Vagina (tissue), 2 donors: ENCODE data around the gene FOXRED2.

Source experiments
- POLR2A ChIP-seq, 2 donors: fragments of 450-650 bp; IDR thresholded peaks; one replicate each; pipeline ENCODE4 v1.6.1; 2017; ENCODE audit warnings: antibody characterized with exemption in 2 of 2, mild to moderate bottlenecking in 2 of 2, moderate library complexity in 2 of 2
- POLR2AphosphoS5 ChIP-seq, 2 donors: sonication (generic); formaldehyde crosslinking; IDR thresholded peaks; one replicate each; pipeline ENCODE4 v1.9.0; 2017; ENCODE audit warnings: antibody characterized with exemption in 2 of 2, mild to moderate bottlenecking in 2 of 2, low read depth in 1 of 2; ENCODE audit not compliant: insufficient read depth in 1 of 2
- TF ChIP-seq, protein P1 (sequence below), 3 experiments: fragments of 450-650 bp in 2 of 3; fragments of 200-600 bp in 1 of 3; sonication (generic) in 1 of 3; IDR thresholded peaks; one replicate each; pipeline ENCODE4 v1.5.1; 2017 to 2019; ENCODE audit warnings: antibody characterized with exemption in 3 of 3, mild to moderate bottlenecking in 2 of 3, moderate library complexity in 2 of 3

DNA sequence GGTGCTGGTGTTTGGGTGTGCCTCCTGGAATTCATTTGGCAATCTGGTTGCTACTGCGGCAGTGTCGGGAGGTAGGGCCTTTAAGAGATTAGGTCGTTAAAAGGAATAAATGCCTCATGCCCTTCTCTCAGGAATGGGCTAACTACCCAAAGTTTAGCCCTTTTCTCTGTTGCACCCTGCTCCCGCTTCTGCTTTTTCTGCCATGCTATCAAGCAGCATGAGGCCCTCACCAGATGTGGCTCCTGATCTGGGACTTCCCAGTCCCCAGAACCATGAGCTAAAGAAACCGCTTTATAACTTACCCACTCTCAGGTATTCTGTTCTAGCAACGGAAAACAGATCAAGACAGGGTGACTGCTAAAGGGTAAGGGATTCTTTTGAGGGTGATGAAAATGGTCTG lies 15.8 kb upstream of the FOXRED2 start:
- no peak for TF ChIP-seq POLR2A (IDR thresholded peaks at IDR 0.05)
- TF ChIP-seq, protein P1, sequence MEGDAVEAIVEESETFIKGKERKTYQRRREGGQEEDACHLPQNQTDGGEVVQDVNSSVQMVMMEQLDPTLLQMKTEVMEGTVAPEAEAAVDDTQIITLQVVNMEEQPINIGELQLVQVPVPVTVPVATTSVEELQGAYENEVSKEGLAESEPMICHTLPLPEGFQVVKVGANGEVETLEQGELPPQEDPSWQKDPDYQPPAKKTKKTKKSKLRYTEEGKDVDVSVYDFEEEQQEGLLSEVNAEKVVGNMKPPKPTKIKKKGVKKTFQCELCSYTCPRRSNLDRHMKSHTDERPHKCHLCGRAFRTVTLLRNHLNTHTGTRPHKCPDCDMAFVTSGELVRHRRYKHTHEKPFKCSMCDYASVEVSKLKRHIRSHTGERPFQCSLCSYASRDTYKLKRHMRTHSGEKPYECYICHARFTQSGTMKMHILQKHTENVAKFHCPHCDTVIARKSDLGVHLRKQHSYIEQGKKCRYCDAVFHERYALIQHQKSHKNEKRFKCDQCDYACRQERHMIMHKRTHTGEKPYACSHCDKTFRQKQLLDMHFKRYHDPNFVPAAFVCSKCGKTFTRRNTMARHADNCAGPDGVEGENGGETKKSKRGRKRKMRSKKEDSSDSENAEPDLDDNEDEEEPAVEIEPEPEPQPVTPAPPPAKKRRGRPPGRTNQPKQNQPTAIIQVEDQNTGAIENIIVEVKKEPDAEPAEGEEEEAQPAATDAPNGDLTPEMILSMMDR (IDR thresholded peaks at IDR 0.05): no peak
- TF ChIP-seq POLR2AphosphoS5 (IDR thresholded peaks at IDR 0.05; ENCODE audit: insufficient read depth in 1 of 2, low read depth in 1 of 2): no peak
